HG03039 (cell line): ENCODE results near the gene PLB1.

Experiments
- ATAC-seq: cut with Tn5 transposase; IDR thresholded peaks from one replicate; pipeline ENCODE4 v1.9.1; 2021; ENCODE audit warnings: mild to moderate bottlenecking, moderate library complexity; ENCODE audit not compliant: unreplicated experiment

Gene PLB1

DNA sequence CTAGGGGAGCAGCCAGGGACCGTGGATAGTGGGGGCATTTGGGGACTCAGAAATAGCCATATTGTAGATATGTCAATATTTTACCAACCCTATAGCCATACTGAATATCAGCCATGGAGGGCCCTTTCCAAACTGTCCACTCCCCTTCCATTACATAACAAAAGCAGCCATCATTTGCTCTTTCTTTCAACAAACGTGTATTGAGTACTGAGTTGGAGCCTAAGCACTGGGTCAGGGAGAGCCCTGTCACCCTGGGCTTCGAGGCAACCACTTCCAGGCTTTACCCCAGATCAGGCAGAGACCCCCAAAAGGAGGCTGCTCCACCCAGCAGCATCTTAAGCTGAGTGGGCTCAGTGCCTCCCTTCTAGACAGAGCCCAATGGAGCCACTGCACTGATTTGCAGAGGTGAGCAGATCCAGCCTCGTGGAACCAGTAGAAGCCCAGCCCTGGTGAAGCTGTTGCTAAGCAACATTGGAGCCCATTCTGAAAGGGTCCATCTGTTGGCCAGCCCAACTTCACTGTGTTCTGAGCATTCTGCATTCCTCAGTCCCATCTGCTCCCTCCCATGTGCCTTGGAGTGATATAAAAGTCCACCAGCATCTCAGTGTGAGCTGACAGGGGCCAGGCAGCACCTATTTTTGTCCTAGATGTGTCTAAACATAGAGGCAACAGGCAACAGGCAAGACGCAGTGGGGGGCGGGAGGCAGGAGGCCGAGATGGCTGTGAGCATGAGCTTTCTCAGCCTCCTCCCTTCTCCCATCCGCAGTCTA, 112.1 kb downstream of the PLB1 start:
- ATAC-seq = no peak

DNA sequence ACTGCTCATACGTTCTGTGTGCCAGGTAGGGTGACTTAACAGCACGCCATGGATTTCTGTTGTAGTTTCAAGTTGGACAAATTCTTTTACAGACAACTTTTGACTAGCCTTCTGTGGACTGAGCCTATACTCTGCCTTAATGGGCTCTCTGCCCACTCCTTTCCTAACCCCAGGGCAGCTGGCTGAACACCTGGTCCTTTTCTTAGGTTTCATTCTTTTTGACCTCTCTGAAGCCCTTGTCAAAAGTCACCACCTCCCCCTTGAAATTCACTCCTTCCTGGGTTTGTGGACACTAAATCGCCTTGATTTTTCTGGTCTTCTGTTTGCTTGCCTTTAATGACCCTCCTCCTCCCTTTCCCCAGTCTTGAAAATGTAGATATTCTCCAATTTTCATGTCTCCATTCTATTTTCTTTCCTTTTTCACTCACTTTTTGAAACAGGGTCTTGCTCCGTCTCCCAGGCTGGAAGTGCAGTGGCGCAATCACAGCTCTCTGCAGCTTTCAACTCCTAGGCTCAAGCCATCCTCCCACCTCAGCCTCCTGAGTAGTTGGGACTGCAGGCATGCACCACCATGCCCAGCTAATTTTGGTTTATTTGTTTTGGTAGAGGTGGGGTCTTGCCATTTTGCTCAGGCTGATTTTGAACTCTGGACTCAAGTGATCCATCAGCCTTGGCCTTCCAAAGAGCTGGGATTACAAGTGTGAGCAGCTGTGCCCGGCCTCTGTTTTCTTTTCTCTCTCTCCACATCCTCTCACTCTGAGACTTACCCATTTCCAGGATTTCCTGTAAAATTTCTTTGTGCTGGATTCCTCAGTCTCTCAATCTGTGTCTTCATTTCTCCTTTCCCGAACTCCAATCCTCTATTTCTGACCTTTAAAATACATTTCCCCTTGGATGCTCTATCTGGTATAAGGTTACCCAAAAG, 112.9 kb downstream of the PLB1 start:
- no peak for ATAC-seq

DNA sequence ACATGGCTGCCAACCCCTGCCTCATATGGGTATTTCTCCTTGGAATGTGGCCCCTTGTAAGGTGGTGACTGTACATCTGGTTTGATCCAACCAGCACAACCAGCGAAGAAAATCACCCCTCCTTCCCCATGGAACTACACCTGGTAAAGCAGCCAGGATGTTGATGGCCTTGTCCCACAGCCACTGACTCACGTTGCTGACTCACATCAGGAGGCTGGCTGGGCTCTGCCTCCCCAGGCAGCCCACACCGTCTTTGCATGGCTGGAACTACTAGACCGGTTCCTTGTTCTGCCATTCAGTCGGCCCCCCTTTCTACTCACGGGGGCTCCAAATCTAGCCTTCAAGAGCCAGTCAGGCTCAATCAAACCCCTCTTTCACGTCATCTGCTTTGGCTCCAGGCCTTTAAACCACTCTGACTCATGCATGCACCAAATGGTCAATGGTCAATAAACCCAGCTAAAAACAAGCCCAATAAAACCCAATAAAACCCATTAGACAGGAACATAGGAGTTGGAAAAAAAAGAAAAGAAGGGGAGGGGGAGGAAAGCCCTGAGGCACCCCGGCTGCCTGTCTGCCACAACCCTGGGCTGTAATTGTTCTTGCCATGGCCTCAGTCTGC, 114.8 kb downstream of the PLB1 start:
- ATAC-seq = peak; percentile 59

DNA sequence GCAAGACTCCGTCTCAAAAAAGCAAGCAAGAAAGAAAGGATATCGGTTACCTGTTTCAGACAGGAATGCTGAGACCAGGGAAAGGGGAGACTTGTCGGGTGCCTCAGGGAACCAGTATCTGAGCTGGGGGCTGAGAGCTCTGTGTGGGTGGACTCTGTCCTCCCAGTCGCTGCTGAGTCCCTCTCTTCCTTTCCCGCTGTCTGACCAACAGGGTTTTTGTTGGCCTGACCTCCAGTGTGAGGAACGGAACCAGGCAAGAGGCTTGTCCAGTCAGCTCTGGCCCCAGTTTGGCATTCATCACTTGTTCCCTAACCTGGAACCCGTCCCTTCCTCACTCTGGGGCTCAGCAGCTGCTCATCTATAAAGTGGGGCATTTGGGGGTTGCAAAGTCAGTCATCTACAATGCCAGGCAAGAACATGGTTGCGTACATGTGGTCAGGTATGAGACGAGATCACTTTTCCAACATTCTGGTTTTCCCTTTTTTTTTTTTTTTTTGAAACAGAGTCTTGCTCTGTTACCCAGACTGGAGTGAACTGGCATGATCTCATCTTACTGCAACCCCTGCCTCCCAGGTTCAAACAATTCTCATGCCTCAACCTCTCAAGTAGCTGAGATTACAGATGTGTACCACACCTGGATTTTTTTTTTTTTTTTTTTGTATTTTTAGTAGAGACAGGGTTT, 116.4 kb downstream of the PLB1 start:
- ATAC-seq = no peak

DNA sequence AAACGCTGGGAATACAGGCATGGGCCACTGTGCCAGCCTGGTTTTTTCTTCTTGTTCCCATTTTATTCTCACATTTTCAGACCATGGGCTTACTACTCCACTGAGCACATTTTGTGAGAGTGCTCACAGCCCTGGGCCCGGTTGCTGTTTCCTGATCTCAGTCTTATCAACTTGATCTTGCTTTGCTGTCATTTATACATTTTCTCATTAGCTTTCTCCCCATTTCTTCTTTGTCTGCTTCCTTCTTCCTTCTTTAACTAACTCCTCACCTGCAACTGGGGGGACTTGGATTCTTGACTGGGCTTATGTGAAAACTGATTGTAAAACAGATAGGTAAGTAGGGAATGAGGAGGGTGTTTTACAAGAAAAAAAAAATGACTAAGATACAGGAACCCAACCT, 117.3 kb downstream of the PLB1 start:
- ATAC-seq = no peak

DNA sequence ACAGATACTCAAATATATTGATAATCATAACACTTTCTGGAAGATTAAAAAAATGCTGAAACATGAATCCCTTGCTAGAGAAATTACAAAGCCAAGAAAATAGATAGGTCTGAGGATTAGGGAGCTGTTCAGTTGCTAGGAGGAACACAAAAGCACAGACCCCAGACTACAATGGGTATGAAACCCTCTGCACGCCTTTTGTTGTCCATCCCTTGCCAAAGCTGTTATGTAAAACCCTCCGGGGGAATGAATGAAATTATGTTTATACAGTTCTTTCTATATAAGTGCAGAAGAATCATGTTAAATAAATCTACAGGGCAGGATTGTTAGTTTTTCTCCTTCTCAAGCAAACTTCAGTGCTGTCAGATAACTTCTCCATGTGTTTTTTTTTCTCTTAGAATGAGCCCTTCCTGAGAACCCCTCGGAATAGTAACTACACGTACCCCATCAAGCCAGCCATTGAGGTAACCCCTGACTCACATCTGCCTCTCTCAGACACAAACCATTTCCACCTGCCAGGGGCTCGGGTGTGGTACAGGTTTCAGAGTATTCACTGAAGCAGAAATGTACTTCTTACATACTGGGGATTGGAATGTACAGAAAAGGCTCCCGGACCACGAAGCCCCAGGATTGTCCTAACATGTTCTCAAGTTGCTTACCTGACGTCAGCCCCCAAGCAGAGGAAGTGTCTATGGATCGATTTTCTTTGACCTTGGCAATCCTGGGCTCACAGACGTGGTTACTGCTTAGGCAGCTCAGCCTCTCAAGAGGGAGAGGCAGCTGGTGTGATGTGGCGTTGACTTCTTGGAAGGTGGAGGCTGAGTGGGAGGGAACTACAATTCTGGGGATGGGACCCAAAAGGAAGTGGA, 118.0 kb downstream of the PLB1 start:
- ATAC-seq = no peak

DNA sequence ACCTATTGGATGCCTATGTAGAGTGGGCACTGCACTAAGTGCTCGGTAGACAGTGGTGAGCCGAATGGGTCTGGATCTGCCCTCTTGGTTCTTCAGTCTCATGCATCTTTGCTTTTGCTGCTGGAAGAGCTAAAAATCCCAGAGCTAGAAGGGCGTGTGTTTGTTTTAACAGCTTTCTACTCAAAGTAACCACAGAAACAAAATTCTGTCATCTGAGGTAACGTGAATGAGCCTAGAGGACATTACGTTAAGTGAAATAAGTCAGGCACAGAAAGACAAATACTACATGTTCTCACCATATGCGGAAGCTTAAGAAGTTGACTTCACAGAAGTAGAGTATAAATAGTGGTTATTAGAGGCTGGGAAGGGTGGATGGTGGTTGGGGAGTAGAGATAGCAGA, 119.8 kb downstream of the PLB1 start:
- no peak for ATAC-seq

DNA sequence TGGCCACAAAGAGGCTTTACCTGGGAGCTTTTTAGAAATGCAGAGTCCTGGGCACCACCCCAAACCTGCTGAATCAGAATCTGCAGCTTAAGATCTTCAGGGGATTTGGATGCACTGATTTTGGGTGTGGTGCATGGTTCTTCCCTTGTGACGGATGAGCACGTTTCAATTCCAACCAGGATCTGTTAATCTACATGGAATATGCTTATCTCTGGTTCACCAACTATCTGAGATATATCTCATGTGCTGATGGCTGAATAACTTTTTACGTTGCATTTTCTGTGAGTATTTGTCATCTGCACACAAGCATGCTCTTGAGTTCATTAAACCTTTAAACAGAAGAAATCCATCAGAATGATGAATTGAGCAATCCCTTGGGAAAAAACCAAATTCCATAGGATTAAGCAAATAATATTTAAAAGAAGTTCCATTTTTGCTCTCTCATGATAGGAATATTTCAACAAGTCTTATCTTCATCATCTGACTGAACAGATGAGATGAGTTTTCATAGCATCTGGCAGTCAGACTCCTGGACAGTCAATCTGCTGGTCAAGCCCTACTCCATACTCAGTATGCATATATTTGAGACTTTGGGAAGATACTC, 120.6 kb downstream of the PLB1 start:
- ATAC-seq = no peak

DNA sequence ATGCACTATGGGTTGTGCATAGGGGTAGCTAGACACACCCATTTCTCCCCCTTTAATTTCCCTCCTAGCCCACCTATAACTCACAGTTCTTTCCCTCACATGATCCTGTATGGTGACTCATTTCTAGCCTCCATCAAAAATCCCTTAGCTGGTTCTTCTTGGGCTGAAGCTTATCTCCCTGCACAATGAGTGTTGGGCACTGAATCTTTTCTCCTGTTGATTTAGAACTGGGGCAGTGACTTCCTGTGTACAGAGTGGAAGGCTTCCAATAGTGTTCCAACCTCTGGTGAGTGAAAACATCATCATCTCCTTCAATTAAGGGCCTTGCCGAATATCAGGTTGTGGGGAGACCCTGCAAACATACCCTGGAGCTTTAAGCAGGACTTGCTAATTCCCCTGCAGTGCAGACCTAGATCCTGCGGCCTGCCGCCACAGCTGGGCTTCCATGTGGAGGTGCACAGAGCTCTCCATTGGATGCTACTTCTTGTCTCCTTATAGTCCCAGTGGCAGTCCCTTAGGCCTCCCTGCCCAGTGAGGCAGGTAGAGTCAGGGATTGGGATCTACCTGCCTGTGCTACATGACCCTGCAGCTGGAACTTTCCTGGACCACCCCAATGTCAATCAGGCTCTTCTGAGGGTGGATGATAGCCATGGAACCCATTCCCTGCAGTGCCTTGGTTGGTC, 121.8 kb downstream of the PLB1 start:
- ATAC-seq = no peak

DNA sequence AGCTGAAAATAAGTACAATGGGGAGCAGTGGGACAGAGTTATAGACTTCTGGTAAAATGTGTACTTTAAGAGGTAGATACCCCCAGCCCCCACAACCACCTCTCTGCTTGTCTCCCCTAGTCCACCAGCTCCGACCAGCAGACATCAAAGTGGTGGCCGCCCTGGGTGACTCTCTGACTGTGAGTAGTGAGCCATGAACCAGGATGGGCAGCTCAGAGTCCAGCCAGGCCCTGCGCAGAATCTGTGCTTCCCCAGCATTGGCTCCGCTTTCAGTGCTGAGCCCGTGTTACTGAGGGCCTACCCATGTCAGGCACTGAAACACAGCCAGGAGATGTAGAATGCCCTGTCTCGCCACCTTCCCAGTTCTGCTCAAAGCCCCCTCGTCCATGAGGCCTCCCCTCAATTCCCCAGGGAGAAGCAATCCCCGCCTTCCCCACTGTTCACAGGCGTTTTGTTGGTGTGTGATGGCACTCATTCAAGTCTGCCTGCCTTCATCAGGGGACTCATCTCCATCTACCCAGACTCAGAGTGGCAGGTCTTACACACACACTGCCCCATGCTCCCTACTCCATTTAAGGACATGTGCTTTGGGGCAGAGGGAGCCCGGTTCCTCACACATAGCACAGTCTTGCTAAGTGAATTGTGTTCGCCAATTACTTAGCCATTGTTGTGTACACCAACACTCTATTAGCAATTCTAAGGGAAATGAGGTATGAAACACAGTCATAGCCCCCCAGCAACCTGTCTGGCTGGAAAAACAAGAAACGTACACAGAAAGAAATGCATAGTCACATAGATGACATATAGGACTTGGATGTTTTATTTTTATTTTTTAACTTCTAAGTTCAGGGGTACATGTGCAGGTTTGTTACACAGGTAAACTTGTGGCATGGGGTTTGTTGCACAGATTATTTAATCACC, 122.6 kb downstream of the PLB1 start:
- ATAC-seq = no peak

DNA sequence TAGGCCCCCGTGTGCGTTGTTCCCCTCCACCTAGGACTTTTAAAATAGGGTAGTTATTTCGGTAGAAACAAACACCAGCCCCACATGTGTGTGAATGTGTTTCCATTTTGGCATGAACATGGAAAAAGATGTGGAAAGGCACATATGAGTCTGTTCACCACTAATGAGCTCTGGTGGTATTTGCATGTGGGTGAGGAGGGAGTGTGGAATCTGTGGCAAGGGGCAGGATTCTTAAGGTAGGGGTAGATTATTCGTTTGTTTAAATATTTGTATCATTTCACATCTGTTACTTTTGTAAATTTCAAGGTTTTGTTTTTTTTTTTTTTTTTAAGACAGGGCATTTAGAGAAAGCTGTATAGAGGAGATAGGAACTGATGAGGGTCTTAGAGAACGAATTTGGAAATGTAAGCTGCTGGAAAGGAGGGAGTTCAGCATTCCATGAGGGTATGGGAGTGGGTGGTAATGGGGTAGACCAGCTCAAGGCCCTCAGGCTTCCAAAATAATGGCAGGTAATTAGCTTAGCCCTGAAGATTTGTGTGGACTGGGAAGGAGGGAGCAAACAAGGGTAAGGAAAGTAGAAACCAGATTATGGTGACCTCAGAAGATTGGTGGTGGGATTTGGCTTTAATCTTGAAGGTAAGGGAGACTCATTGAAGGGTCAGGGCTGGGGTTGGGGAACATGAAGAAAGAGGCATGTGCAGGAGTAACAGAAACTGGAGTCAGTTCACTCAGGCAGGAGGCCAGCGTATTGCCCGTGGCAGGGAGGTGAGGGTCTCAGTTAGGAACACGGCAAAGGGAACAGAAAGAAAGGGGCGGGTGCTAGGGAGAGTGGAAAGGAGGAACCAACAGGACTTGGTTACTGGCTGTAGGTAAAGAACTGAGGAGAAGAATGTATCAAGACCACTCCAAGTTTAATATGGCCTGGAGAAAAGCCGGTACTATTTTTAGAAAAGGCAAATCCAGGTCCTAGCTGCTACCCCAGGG, 123.6 kb downstream of the PLB1 start:
- no peak for ATAC-seq

DNA sequence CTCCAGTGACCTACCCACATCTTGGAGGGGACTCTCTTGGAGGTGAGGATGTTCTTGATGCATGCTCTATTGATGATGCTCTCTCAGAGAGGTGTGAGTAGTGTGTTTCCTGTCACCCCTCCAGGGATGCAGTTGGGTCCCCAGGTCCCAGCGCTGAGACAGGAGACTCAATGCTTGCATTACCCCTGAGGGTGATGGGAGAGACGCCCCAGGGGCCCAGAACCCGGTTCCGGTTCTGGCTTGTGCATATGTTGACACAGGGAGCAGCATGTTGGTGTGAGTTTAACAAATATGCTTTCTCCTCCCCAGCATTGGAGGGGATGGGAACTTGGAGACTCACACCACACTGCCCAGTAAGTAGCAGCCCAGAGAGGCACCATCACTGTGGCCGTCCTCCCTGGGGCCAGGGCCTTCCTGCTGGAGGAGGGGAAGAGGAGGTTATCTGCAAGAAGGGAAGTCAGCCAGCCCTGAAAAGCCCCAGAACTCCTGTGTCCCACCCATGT, 124.5 kb downstream of the PLB1 start:
- no peak for ATAC-seq

DNA sequence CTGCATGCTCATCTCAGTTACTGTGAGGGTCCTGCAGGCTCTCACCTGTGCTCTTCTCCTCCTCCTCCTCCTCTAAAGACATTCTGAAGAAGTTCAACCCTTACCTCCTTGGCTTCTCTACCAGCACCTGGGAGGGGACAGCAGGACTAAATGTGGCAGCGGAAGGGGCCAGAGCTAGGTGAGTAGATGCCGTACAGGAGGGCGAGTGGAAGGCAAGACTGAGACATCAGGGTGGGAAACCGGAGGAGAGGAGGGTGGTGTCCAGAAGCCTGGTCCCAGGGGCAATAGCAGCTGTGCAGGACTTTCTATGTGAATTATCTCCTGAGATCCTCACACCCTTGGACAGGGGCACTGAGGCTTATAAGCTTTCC, 124.9 kb downstream of the PLB1 start:
- no peak for ATAC-seq

DNA sequence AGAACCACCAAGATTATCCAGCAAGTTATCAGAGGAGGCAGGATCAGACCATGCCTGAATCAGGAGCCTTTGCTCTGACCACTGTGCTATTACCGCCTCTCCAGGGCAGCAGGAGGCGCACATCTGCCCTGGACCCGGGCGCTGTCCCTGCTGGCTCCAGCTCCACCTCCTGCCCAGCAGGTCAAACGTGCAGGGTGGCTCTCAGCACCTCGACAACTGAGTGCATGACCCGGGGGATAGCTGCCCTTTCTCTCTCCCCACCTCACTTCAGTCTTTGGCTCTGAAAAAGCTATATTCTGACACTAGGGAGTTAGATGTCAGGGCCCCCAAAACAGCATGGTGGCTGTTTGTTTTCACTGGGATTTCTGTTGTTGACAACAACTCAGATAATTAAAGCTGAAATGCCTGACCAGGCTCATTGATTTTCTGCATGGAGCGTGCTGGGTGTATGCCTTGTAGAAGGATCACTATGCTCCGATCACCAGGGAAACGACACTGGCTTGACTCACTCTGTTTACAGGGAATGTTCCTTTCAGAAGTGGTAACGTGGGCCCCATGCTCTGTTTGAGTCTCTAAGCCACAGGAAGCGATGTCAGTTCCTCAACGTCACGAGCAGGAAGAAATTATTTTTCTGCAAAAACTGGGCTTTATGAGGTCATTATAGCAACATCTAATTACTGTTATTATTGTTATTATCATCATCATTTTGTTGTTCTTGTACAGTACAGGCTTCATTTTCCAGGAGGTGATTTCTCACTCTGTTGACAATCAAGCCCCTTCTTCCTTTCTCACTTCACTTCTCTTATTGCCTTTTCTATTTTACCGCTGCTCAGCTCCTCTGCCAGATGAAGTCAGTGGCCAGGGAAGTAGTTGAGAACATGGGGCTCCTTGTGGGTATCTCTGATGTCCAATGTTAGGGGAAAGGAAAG, 125.6 kb downstream of the PLB1 start:
- ATAC-seq = no peak

DNA sequence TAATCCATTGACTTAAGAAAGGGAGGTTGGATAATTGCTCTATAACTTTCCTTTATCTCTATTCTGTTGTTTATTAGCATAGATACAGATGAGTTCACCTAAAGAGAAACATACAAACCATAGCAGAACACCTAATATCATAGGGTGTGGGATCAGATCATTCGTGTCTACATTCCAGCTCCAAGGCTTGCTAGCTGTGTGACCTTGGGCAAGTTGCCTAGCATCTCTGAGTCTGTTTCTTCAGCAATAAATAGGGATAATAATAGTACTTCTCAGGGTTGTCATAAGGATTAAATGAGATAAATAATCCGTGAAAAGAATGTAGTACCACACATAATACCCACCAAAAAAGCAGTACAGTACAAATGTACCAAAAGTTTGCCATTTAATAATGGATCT, 126.2 kb downstream of the PLB1 start:
- no peak for ATAC-seq
